Measurements from ENCODE around the gene TRIM8. TPM values are rescaled to one million over a fixed set of nuclear protein-coding genes. Genes with fewer than 3 reads are reported as not detected.
A peak's percentile ranks its signal among the peaks of the same experiment; 100 is the strongest.

TRIM8 gene
- total and polyA plus RNA-seq, 4 donors = 81.5 to 173 (median 120) TPM

DNA sequence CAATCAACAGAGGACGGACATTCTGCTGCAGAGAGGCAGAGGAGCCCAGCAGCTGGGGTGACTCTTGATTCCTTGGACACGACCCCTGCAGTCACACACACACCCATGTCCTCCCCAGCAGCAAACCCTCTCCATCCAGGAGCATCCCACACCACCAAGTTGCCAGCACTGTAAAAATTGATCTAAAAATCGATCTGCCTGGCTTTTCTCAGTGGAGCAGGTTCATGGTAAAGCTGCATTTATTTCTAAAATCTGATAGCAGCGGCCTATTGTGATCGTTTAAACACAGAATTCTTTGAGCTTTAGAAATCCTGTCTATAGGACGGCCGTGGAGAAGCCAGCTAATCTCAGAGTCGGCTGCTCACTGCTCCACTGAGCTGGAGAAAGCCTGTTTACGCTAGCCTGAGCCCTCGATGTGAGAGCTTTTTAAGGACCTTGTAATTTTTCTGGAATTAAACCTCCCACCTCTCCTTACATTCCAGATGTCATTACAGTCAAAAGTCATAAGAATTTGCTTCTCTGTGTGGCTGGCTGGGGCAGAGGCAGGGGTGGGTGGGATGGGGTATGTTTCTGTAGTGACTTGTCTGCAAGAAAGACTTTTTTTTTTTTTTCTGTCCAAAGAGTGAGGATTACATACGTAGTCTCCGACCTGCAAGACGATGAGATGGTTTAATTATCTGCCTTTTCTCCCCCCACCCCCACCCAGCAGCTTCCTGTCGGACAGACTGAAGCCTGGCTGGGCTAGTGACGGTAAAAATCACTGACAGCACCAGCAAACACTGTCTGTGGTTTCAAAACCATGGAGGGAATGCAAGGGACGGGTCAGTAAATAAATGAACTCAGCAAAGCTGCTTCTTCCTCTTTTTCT, 31.6 kb downstream of the TRIM8 start:
- H3K9me3 ChIP-seq (ENCODE audit: control insufficient read depth in 4 of 4, insufficient read depth in 3 of 4, low read length in 3 of 4) = no peaks in the 10 kb centered on the region
- WGBS, 2 donors = 20 to 29% methylated on average over 16 of the region's 16 CpGs
- DNase-seq (peak; percentile 55 to 84 (median 71)), ATAC-seq (ENCODE audit: insufficient read depth, low FRiP score) (no peak)
- no peaks in the 10 kb centered on the region for H3K27me3 ChIP-seq (ENCODE audit: control insufficient read depth in 3 of 3, insufficient read depth in 3 of 3, low read length in 2 of 3)
- H3K4me3 ChIP-seq = no peak overlapping the region
- H3K4me1 ChIP-seq (ENCODE audit: control insufficient read depth in 5 of 5, insufficient read depth in 5 of 5, low read length in 5 of 5) = peaks cover 17 to 69% (median 43%) of the 10 kb centered on the region in 5 donors
- TF ChIP-seq, protein P1, sequence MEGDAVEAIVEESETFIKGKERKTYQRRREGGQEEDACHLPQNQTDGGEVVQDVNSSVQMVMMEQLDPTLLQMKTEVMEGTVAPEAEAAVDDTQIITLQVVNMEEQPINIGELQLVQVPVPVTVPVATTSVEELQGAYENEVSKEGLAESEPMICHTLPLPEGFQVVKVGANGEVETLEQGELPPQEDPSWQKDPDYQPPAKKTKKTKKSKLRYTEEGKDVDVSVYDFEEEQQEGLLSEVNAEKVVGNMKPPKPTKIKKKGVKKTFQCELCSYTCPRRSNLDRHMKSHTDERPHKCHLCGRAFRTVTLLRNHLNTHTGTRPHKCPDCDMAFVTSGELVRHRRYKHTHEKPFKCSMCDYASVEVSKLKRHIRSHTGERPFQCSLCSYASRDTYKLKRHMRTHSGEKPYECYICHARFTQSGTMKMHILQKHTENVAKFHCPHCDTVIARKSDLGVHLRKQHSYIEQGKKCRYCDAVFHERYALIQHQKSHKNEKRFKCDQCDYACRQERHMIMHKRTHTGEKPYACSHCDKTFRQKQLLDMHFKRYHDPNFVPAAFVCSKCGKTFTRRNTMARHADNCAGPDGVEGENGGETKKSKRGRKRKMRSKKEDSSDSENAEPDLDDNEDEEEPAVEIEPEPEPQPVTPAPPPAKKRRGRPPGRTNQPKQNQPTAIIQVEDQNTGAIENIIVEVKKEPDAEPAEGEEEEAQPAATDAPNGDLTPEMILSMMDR (IDR thresholded peaks at IDR 0.05; ENCODE audit: control extremely low read depth, extremely low read depth) = no peak
- peak overlapping the region in 1 of 2 donors; percentile 91 for H3K27ac ChIP-seq (ENCODE audit: low read depth in 1 of 2, low read length in 1 of 2)
- peak overlapping the region in 1 of 2 donors; percentile 78 for H3K9ac ChIP-seq (ENCODE audit: insufficient read depth in 1 of 2, low read length in 2 of 2)
- peaks cover 0 to 4% (median 1%) of the 10 kb centered on the region in 4 donors for H3K36me3 ChIP-seq (ENCODE audit: control insufficient read depth in 4 of 4, insufficient read depth in 4 of 4, low read length in 4 of 4)

DNA sequence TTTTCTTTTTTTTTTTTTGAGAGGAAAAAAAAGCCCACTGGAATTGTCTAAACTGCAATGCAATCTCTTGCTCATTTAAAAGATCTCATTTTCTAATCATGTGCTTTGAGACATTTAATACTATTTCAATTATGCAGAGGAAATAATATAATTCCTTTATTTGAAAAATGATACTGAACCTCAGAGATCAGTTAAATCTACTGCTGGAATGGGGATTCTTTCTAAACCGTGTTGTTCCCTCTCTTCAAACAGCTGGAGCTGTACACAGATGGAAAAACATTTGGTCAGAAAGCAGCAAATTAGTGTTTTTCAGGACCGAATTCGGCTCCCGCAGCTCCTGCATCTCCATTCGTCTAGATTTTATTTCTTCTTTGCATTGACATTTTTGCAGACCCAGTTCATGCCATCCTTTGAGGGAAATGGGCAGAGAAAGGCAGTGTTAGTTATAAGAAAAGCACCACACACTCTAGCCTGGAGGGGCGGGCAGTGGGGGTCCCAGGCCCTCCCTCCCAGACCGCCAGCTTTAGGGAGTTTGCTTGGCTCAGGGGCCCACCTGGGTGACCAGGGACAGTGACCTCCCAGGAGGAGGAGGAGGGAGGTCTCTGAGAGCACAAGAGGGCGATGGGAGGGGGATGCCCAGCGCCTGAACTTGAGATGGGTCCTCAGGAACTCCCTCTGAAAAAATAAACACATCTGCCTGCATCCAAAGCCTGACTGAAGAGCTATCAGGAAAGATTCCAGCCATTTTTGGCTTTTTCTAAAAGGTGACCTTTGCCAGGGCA, 32.4 kb downstream of the TRIM8 start:
- DNase-seq = peak in 2 of 3 donors; percentile 15 to 51
- TF ChIP-seq, protein P1 (IDR thresholded peaks at IDR 0.05; ENCODE audit: control extremely low read depth, extremely low read depth) = no peak
- peaks cover 0 to 2% (median 0%) of the 10 kb centered on the region in 4 donors for H3K9me3 ChIP-seq (ENCODE audit: control insufficient read depth in 4 of 4, insufficient read depth in 3 of 4, low read length in 3 of 4)
- ATAC-seq (ENCODE audit: insufficient read depth, low FRiP score) = no peak
- H3K4me1 ChIP-seq (ENCODE audit: control insufficient read depth in 5 of 5, insufficient read depth in 5 of 5, low read length in 5 of 5) = peaks cover 17 to 68% (median 43%) of the 10 kb centered on the region in 5 donors
- peaks cover 0 to 6% (median 5%) of the 10 kb centered on the region in 4 donors for H3K36me3 ChIP-seq (ENCODE audit: control insufficient read depth in 4 of 4, insufficient read depth in 4 of 4, low read length in 4 of 4)
- H3K27ac ChIP-seq (ENCODE audit: low read depth in 1 of 2, low read length in 1 of 2) = peak overlapping the region in 1 of 2 donors; percentile 59
- peak overlapping the region in 1 of 2 donors; percentile 78 for H3K9ac ChIP-seq (ENCODE audit: insufficient read depth in 1 of 2, low read length in 2 of 2)
- H3K27me3 ChIP-seq (ENCODE audit: control insufficient read depth in 3 of 3, insufficient read depth in 3 of 3, low read length in 2 of 3) = no peaks in the 10 kb centered on the region
- no peak overlapping the region for H3K4me3 ChIP-seq
- WGBS, 2 donors = 66 to 82% methylated on average over 9 of the region's 9 CpGs

DNA sequence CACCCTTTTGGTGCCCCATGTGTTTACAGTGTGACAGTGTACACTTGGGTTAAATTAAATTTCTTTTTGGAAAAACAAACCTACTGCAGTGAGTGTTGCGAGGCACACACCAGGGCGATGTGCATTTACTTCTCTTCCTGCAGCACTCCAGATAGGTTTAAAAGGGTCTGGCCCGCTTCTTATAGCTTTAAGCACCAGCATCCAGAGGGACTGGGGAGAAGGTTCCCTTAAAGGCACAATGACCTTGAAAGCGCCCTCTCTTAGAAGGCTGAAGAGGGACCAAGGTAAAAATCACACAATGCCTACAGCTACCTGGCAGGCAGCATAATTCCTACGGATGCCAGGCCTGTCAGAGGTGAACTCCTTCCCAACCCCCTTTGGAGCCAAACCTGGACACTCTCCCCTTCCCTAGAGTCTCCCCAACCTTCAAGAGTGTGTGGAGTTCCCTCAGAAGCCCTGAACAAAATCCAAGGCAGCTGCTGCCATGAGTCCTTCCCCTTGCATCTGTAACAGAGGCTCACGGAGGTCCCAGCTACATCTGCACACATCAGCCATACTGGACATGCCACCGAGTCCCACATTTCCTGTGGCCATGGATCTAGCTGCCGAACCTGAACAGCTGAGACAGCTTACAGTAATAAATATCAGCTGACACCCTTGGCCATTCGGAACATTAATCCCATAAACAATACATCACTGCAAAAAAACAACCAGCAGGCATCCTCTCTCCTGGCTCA, 33.2 kb downstream of the TRIM8 start:
- H3K4me1 ChIP-seq (ENCODE audit: control insufficient read depth in 5 of 5, insufficient read depth in 5 of 5, low read length in 5 of 5) = peaks cover 17 to 66% (median 43%) of the 10 kb centered on the region in 5 donors
- DNase-seq (no peak), ATAC-seq (ENCODE audit: insufficient read depth, low FRiP score) (no peak)
- peak overlapping the region in 1 of 2 donors; percentile 52 for H3K27ac ChIP-seq (ENCODE audit: low read depth in 1 of 2, low read length in 1 of 2)
- H3K9ac ChIP-seq (ENCODE audit: insufficient read depth in 1 of 2, low read length in 2 of 2) = peak overlapping the region in 1 of 2 donors; percentile 29
- H3K9me3 ChIP-seq (ENCODE audit: control insufficient read depth in 4 of 4, insufficient read depth in 3 of 4, low read length in 3 of 4) = peaks cover 0 to 2% (median 0%) of the 10 kb centered on the region in 4 donors
- 75 to 82% methylated on average over 9 of the region's 9 CpGs for WGBS, 2 donors
- H3K4me3 ChIP-seq = no peak overlapping the region
- TF ChIP-seq, protein P1 (IDR thresholded peaks at IDR 0.05; ENCODE audit: control extremely low read depth, extremely low read depth) = no peak
- H3K27me3 ChIP-seq (ENCODE audit: control insufficient read depth in 3 of 3, insufficient read depth in 3 of 3, low read length in 2 of 3) = no peaks in the 10 kb centered on the region
- peaks cover 0 to 11% (median 8%) of the 10 kb centered on the region in 4 donors for H3K36me3 ChIP-seq (ENCODE audit: control insufficient read depth in 4 of 4, insufficient read depth in 4 of 4, low read length in 4 of 4)

Measured in lung (tissue), 12 donors.